GM19023 (cell line): Measurements from ENCODE around the gene HEATR5A.
"Not testable (repeated sequence)": the region's sequence is repeated elsewhere in the genome, so short reads cannot be mapped to it uniquely, and the experiment has no call there.

Experiments used
- ATAC-seq: cut with Tn5 transposase; IDR thresholded peaks from one replicate; pipeline ENCODE4 v1.9.1; 2021; ENCODE audit warnings: mild to moderate bottlenecking, moderate library complexity; ENCODE audit not compliant: unreplicated experiment

HEATR5A gene

DNA sequence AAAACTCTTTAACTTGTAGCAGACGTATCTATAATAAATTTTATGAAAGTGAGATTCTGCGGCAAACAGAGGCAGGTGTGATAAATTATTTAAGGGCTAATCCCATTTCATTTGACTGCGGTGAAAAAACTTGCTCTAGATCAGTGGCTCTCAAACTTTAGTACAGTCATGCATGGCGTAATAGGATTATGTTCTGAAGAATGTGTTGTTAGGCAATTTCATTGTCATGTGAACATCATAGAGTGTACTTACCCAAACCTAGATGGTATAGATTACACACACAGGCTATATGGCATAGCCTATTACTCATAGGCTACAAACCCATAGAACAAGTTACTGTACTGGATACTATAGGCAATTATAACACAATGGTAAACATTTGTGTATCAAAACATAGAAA is 83.7 kb downstream of the HEATR5A start:
- ATAC-seq: no peak

DNA sequence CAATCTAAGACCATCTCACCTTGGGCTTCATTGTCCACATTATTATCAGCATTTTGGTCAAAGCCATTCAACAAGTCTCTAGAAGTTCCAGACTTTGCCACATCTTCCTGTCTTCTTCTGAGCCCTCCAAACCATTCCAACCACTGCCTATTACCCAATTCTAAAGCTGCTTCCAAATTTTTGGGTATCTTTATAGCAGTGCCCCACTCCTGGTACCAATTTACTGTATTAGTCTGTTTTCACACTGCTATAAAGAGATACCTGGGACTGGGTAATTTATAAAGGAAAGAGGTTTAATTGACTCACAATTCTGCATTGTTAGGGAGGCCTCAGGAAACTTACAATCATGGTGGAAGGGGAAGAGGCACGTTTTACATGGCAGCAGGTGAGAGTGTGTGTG is 89.0 kb downstream of the HEATR5A start:
- ATAC-seq: not testable (repeated sequence)

DNA sequence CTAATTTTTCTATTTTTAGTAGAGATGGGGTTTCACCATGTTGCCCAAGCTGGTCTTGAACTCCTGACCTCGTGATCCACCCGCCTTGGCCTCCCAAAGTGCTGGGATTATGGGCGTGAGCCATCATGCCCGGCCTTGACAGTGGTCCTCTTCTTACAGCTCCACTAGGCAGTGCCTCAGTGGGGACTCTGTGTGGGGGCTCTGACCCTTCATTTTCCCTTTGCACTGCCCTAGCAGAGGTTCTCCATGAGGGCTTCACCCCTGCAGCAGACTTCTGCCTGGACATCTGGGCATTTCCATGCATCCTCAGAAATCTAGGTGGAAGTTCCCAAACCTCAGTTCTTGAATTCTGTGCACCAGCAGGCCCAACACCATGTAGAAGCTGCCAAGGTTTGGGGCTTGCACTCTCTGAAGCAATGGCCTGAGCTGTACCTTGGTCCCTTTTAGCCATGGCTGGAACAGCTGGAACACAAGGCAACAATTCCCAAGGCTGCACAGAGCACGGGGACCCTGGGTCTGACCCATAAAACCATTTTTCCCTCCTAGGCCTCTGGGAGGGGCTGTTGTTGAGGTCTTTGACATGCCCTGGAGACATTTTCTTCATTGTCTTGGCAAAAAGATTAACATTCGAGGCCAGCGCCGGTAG is 90.4 kb downstream of the HEATR5A start:
- not testable (repeated sequence) for ATAC-seq

DNA sequence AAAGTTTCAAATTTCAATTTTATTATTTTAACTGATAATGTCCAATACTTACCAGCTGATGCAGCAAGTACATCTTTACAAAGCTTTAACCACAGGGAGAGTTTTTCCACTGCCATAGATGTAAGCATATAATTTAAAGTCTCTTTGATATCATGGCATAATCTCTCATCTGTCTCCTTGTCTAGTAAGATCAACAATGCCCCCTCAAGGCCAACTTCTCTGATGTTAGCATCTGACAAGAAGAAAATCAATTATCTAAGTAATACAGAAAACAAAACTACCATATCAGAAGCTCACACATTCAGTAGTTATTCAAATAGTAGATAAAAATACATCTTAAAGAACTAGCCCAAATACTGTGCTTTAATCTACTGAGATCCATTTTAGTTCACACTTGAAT is 94.2 kb downstream of the HEATR5A start:
- no peak for ATAC-seq

DNA sequence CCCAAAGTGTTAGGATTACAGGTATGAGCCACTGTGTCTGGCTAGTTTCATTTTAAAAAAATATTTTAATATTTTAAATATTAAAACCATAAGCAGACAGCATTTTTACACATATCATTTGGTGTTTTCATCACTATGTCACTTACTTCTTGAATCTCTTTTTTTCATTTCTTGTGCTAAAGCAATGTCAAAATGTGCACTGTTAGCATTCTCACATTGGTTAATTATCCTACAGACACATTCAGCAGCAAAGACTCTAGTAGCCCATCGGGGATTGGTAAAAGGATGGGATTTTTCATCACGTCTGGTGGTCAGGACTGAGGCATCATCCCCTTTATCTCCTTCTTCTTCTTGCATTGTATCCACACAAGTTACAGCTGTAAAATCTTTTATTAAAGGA is 96.9 kb downstream of the HEATR5A start:
- ATAC-seq: no peak

DNA sequence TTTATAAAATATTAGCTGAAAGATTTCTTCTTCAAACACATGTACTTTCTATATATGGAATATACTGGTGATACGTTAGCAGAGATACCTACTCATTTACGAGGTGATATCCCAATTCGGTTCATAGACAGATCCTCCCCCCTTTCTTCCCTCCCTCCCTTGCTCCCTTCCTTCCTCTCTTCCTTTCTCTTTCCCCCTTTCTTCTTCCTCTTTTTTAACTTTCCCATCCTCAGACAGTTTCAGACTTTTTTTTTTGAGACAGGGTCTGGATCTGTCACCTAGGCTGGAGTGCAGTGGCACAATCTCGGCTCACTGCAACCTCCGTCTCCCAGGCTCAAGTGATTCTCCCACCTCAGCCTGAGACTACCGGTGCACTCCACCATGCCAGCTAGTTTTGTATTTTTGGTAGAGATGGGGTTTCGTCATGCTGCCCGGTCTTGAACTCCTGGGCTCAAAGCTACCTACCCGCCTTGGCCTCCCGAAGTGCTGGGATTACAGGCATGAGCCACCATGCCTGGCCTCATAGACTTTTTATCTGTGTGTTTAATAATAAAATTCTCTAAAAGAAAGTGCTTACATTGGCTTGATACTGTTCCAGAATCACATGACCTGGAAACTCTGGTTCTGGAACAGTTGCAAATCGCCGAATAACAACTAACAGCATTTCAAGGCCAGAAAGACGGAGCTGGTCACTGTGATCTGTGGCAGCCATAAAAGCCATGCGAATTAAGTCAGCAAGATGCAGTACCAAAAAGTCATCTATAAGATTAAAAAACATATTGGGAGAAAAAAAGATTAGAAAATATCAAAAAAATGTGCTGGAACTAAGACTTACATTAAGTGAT is 99.2 kb downstream of the HEATR5A start:
- no peak for ATAC-seq

DNA sequence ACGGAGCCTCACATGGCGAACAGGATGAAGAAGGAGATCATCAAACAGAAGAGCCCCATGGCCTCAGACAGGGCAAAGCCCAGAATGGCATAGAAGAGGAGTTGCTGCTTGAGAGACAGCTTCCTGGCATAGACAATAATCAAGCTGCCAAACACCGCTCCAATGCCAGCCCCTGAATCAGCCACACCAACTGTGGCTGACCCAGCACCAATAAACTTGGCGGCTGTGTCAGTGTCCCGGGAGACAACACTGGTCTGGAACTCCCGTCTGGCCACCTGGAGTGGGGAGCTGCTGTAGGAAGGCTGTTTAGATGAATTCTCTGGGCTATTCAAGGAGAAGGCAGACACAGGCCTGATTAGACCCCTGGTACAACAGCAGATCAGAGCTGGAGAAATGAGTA is 100.1 kb downstream of the HEATR5A start:
- no peak for ATAC-seq

DNA sequence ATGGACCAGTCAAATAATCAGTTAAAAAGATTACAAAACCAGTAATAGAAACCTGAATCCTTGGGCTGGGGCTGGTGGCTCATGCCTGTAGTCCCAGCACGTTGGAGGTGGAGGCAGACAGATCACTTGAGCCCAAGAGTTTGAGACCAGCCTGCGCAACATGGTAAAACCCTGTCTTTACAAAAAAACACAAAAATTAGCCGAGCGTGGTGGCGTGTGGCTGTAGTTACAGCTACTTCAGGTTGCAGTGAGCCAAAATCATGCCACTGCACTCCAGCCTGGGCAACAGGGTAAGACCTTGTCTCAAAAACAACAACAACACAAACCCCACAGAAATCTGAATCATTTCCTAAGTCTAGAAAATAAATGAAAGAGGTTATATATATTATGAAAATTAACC is 100.6 kb downstream of the HEATR5A start:
- no peak for ATAC-seq

DNA sequence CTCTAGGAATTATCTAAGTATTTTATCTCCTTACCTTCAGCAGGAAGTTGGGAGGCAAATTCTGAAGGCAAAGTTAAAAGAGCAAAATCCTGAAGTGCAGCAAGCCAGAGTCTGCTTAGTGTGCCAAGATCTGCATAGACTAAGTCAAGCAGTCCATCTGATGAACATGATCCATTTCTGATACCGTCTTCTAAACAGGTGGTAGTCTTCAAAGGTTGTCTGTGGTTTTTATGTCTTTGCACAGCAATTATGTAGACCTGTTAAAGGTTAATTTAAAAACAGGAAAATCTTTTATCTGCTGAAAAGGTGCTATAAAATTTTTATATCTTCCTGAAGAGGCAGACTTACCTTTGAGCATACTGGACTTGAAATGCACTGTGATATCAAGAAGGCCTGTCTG is 107.4 kb downstream of the HEATR5A start:
- ATAC-seq: no peak

DNA sequence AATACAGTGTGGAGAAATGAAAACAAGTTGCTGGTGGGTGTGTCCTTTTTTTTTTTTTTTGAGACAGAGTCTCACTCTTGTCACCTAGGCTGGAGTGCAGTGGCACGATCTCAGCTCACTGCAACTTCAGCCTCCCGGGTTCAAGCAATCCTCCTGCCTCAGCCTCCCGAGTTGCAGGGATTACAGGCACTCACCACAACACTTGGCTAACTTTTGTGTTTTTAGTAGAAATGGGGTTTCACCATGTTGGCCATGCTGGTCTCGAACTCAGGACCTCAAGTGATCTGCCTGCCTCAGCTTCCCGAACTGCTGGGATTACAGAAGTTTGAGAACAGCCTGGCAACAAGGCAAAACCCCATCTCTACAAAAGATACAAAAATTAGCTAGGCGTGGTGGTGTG is 108.0 kb downstream of the HEATR5A start:
- not testable (repeated sequence) for ATAC-seq

DNA sequence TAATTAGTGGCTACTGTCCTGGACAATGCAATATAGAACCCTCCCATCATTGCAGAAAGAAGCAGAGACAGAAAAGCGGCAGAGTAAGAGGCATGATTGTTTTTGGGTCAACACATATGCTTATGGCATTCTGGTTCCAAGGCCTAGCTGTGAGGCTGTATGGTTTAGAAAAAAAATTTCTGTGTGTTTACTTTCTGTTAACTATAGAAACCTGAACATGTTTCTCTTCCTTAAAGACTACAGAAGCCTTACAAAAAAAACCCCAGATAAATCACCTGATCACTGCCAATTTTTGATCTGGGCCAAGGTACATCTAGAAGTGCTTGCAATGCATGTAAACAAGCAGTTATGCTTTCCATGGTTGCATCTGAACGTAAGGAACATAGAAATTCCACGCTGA is 112.7 kb downstream of the HEATR5A start:
- ATAC-seq: no peak

DNA sequence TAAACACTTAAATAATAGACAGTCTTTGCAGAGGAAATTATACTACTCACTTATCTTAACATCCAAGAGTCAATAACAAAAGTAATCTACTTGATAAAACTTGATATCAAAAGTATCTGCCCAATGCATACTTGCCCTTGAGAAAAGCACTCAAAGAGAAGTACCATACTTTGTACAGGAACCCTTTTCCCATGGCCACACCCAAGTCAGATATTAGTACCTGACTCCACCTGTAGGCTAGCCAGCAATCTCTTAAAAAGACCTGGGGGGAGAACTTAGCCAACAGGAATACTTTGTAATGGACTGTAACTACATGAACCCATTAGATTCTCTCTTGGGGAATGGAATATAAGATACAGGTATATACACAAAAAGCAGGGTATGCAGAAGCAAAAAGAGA is 113.2 kb downstream of the HEATR5A start:
- ATAC-seq: no peak

DNA sequence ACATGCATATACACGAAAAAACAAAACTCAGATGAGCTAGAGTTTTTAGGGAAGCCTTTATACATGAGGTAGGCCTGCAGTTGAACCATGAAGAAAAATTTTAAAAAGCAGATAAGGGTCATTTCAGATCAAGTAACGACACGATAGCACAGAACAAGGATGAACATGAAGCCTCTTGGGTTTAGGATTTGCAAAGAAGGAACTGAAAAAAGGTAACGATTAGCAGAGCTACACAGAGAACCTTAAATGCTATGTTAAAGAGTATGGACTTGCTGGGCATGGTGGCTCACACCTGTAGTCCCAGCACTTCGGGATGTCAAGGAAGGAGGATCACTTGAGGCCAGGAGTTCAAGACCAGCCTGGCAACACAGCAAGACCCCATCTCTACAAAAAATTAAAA is 116.7 kb downstream of the HEATR5A start:
- no peak for ATAC-seq

DNA sequence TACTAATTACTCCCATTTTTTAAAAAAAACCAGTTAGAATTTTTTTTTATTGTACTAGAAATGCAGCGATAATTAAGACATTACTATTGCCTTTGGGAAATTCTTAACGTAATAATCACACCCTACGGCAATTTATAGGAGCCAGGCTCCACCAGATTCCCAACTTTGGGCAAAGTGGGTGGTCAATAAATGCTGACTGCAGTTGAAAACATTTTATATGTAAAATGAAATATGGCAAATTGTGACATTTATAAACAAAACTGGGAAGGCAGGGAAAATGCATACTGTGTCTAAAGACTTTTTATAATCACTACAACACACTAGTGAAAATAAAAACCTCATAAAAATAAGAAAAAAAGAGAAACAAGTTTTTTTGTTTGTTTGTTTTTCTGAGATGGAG is 119.5 kb downstream of the HEATR5A start:
- ATAC-seq: no peak

DNA sequence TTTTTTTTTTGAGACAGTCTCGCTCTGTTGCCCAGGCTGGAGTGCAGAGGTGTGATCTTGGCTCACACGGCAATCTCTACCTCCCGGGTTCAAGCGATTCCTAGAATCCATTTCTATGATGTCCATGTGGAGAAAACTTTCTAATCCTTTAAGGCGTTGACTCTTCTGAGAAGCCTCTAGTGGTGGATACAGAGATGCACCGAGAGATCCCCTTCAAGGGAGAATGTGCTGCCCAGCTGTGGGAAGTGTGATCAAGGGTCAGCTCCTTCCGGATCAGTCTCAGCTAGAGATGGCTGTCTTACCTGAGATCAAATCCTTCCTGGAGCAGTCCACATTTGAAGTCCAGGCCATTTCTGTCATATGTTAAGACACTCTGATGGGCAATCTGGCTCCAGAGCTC is 120.1 kb downstream of the HEATR5A start:
- ATAC-seq: no peak

DNA sequence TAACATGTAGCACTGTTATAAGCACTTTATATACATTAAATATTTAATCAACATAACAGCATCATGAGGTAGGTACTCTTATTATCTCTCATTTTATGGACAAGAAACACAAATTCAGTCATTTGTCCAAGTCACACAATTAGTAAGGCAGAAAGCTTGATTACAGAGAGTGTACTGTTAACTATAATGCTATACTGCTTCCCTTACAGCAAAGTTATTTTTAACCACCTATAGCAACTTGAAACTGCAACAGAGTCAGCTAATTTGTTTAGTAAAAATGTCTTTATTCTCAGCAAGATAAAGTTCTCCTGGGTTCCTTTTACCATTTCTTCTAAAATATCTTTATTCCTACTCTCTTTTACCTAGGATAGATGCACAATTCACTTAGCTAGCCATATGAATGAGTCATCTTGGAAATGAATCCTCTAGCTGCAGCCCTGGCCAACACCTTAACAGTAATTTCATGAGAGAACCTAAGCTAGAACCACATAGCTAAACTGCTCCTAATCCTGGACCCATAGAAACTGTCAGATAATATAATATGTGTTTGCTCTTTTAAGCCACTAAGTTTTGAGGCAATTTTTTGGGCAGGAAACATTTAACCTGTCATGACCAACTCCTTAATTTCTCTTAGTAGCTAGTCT is 122.5 kb downstream of the HEATR5A start:
- ATAC-seq: peak; percentile 54

DNA sequence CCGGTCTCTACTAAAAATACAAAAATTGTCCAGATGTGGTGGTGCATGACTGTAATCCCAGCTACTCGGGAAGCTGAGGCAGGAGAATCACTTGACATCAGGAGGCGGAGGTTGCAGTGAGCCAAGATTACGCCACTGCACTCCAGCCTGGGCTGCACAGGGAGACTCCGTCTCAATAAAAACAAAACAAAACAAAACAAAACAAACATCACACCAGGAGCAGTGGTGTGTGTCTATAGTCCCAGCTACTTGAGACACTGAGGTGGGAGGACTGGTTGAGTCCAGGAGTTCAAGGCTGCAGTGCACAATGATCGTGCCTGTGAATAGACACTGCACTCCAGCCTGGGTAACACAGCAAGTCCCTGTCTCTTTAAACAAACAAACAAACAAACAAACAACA is 123.2 kb downstream of the HEATR5A start:
- no peak for ATAC-seq

DNA sequence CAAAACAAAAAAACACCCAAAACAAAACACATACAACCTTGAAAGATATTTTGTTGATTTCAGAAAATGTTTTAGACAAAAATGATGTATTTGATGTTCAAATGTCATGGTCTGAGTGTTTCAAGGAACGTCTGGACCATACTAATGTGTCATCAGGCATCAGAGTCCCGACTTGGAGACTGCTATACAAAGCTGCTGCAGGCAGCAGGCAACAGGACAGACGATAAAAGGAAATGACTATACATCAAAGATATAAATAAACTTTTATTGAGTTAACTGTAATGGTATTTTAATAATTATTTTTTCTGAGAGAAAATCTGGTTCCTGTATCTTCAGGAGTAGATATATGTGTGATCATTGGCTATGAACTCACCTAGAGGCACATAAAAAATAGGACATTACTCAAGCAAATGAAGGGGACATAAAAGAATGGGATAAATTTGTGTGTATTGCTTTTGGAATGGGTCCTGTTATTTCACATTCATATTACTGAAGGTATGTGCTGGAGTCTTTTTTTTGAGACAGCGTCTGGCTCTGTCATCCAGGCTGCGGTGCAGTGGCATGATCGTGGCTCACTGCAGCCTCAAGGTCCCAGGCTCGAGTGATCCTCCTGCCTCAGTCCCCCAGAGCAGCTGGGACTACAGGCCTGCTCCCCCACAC is 125.5 kb downstream of the HEATR5A start:
- ATAC-seq: no peak

DNA sequence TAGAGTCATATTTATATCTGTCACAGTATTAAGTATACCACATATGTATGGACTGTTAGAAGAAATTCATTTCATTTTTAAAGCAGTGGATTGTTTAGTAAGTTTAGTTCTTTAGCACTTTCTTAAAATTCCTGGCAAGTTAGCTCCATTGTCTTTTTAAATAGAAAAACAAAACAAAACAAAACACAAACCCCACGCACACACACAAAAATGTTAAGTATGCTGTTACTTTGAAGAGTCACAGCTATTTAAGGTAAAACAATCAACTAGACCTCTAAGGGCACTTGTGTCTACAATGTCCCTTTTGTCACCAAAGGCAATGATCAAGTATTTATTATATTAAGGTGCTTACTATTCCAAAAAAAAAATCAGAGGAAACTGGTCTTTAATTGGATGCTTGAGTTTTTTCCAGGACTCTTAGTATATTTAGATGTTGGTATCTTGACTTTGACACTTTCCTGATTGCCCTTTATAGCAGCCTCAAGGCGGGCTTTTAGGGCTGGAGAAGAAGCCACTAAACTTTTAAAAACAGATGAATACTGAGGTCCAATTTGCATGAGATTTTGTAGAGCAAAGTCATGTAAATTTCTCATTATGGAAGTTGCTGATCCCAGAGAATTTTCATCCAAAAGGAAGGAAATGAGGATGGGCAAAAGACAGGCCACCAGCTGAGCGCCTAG is 127.3 kb downstream of the HEATR5A start:
- no peak for ATAC-seq

DNA sequence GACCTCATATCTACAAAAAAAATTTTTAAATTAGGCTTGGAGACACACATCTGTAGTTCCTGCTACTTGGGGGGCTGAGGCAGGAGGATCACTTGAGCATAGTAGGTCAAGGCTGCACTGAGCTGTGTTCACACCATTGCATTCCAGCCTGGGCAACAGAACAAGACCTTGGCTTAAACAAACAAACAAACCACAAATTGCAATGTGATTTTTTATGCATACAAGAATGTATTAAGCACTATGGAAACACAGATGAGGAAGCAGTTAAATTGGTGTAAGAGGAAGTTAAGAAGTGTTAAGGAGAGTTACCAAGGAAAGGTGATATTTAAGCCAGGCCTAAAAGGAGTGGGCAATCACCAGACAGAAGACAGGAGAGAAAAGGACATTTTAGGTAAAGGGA is 129.1 kb downstream of the HEATR5A start:
- no peak for ATAC-seq
